ENCODE results near the gene PMM2. TPM values are rescaled to one million over a fixed set of nuclear protein-coding genes. Genes with fewer than 3 reads are reported as not detected.
A peak's percentile ranks its signal among the peaks of the same experiment; 100 is the strongest.
"Not testable (repeated sequence)": the region's sequence is repeated elsewhere in the genome, so short reads cannot be mapped to it uniquely, and the experiment has no call there.

Gene PMM2
- total RNA-seq, 1 experiment from 2014 or later = 36.5 TPM

DNA sequence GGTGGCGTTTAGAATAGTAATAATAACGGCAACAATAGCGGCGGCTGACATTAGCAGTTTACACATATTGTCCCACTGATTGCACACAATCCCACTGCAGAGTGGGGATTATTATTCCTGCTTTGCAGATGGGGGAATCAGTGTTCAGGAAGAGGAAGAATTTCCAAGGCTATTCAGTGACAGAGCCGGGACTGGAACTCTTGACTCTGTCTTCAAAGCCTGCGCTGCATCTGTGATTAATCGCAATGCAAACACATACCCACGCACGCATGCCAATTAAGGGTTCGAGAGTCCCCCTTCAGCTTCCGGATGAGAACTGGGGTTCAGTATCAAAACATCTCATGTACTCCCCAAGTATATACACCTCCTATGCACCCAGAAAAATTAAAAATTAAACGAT, 29.4 kb upstream of the PMM2 start:
- no peaks in the 10 kb centered on the region for H3K27me3 ChIP-seq (ENCODE audit: control insufficient read depth, insufficient read depth, low read length)
- no peak overlapping the region for H3K4me3 ChIP-seq (ENCODE audit: insufficient read depth, low read depth, low read length)
- no peaks in the 10 kb centered on the region for H3K36me3 ChIP-seq (replicated peaks; ENCODE audit: control insufficient read depth, insufficient read depth, low read length)
- no peak for DNase-seq

DNA sequence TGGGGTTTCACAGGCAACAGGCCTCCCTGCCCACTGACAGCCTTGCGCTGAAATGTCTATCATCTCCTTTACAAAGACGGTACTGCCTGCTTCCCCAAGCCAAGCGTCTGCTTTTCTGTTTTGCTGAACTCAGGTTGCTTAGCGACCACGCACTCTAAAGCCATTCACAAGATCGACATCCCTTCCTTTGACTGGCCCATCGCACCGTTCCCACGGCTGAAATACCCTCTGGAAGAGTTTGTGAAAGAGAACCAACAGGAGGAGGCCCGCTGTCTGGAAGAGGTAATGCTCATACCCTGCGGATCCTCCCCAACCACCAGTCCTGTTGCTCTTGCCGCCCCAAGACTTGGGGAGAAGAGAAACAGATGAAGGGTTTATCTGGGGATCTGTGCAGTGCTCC, 28.9 kb upstream of the PMM2 start:
- H3K27me3 ChIP-seq (ENCODE audit: control insufficient read depth, insufficient read depth, low read length) = no peaks in the 10 kb centered on the region
- no peaks in the 10 kb centered on the region for H3K36me3 ChIP-seq (replicated peaks; ENCODE audit: control insufficient read depth, insufficient read depth, low read length)
- no peak overlapping the region for H3K4me3 ChIP-seq (ENCODE audit: insufficient read depth, low read depth, low read length)
- peak; percentile 39 for DNase-seq

DNA sequence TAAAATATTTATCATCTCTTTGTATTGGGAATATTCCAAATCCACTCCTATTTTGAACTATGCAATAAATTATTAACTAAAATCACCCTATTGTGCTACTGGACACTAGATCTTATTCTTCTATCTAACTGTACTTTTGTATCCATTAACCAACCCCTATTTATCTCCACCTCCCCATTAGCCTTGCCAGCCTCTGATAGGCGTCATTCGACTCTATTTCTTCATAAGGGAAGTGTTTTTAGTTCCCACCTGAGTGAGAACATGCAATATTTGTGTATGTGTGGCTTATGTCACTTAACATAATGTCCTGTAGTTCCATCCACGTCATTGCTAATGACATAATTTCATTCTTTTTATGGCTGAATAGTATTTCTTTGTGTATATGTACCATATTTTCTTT, 24.1 kb upstream of the PMM2 start:
- H3K4me3 ChIP-seq (ENCODE audit: insufficient read depth, low read depth, low read length) = no peak overlapping the region
- DNase-seq = no peak
- no peaks in the 10 kb centered on the region for H3K36me3 ChIP-seq (replicated peaks; ENCODE audit: control insufficient read depth, insufficient read depth, low read length)
- H3K27me3 ChIP-seq (ENCODE audit: control insufficient read depth, insufficient read depth, low read length) = no peaks in the 10 kb centered on the region

DNA sequence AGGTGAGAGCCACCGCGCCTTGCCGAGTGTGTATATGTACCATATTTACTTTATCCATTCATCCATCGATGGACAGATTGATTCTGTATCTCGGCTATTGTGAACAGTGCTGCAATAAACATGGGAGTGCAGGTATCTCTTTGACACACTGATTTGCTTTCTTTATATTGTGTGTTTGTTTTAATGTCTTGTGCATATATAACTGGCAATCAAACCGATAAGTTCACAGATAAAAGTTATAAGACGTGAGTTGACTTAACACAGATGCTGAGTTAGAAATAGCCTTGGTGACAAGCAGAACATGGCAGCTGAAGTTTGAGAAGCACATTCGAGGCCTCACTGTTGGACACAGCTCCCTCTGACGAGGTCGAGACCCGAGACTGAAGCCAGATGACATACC, 23.4 kb upstream of the PMM2 start:
- H3K36me3 ChIP-seq (replicated peaks; ENCODE audit: control insufficient read depth, insufficient read depth, low read length) = no peaks in the 10 kb centered on the region
- DNase-seq = no peak
- no peak overlapping the region for H3K4me3 ChIP-seq (ENCODE audit: insufficient read depth, low read depth, low read length)
- H3K27me3 ChIP-seq (ENCODE audit: control insufficient read depth, insufficient read depth, low read length) = no peaks in the 10 kb centered on the region

DNA sequence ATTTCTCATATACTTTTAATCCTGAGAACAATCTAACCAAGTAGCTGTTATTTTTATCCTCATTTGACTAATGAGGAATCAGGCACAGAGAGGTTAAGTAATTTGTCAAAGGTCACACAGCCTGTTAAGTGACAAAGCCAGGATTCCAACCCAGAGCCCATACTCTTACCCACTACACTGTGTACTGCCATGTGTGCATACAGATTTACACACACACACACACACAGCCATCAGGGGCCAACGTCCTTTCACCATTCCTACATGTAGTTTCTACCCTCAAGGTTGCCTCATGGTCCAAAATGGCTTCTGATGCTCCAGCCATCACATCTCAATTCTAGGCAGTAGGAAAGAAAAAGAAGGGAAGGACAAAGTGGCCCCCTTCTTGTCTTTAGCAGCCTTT, 22.3 kb upstream of the PMM2 start:
- Histone ChIP-seq H3K27me3 (ENCODE audit: control insufficient read depth, insufficient read depth, low read length) (no peaks in the 10 kb centered on the region), H3K4me3 (ENCODE audit: insufficient read depth, low read depth, low read length) (no peak overlapping the region), H3K36me3 (replicated peaks; ENCODE audit: control insufficient read depth, insufficient read depth, low read length) (no peaks in the 10 kb centered on the region)
- DNase-seq = no peak

DNA sequence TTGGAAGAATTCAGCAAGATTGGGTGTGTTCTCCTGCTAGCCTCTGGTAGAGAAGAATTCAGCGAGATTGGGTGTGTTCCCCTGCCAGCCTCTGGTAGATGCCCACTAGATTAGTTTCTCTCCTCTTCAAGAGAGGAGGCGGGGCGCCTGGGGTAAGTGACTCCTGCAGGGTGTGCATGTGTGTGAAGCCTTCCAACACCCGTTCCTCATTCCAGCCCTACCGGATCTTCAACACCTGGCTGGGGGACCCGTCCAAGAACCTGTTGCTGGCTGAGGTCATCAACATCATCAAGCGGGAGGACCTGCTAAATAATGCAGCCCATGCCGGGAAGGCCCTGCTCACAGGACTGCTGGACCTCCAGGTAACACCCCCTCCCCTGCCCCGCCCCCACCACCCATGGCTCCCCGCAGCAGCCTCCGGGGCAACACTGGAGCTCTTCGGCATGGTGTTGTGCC, 21.5 kb upstream of the PMM2 start:
- no peaks in the 10 kb centered on the region for H3K27me3 ChIP-seq (ENCODE audit: control insufficient read depth, insufficient read depth, low read length)

DNA sequence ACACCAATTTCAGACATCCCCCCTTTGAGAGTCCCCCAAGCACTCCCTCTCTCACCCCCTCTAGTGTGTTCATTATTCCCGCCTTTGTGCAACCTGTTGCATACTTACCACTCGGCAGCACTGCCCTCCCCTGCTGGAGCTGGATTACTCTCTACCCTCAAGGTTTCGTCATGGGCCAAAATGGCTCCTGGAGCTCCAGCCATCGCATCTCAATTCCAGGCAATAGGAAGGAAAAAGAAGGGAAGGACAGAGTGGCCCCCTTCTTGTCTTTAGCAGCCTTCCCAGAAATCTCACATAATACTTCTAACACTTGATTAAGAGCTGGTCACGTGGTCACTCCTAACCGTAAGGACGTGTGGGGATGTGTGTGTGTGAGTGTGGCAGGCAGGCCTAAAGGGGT, 20.4 kb upstream of the PMM2 start:
- Histone ChIP-seq H3K27me3 (ENCODE audit: control insufficient read depth, insufficient read depth, low read length) (no peaks in the 10 kb centered on the region), H3K36me3 (replicated peaks; ENCODE audit: control insufficient read depth, insufficient read depth, low read length) (no peaks in the 10 kb centered on the region), H3K4me3 (ENCODE audit: insufficient read depth, low read depth, low read length) (no peak overlapping the region)
- no peak for DNase-seq

More for the DNA sequence above, 21.5 kb upstream of the PMM2 start:
- no peak overlapping the region for H3K4me3 ChIP-seq (ENCODE audit: insufficient read depth, low read depth, low read length)
- DNase-seq = peak; percentile 79
- no peaks in the 10 kb centered on the region for H3K36me3 ChIP-seq (replicated peaks; ENCODE audit: control insufficient read depth, insufficient read depth, low read length)

DNA sequence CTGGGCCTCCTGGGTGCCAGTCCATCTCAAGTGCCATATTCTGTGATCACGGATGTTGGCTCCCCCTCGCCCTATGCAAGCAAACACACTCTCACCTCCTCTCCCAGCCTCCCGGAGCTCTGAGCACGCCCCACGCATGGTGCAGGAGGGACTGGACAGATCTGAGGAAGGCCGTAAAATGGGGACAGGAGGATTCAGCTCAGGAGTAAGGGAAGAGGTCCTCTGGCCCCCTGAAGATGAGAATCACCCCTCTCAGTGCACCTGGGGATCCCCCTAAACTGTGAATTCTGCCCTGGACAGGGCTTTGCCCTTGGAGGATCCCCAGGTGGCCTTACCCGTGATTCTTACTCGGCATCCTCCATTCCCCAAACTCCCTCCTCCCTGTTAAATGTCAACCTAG, 15.8 kb upstream of the PMM2 start:
- Histone ChIP-seq H3K27me3 (ENCODE audit: control insufficient read depth, insufficient read depth, low read length) (no peaks in the 10 kb centered on the region), H3K4me3 (ENCODE audit: insufficient read depth, low read depth, low read length) (no peak overlapping the region), H3K36me3 (replicated peaks; ENCODE audit: control insufficient read depth, insufficient read depth, low read length) (no peaks in the 10 kb centered on the region)
- DNase-seq = no peak

DNA sequence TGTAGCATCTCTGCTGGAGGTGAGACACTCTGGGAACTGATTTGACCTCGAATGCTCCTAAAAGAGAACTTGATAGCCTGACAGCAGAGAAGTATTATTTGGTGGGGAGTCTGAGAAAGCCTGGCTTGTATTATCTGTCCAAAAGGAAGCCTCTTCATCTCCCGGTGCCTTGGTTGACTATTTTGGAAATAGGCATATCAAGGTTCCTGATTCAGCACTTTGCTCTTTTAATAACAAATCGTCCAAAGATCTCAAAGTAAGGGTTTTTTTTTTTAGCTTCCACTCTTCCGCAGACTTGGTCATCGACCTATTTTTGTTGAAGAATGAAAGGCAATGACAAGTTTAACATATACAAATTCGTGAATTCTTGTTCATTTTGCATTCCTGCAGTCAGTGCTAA, 15.0 kb upstream of the PMM2 start:
- H3K4me3 ChIP-seq (ENCODE audit: insufficient read depth, low read depth, low read length) = no peak overlapping the region
- H3K27me3 ChIP-seq (ENCODE audit: control insufficient read depth, insufficient read depth, low read length) = no peaks in the 10 kb centered on the region
- DNase-seq = no peak
- no peaks in the 10 kb centered on the region for H3K36me3 ChIP-seq (replicated peaks; ENCODE audit: control insufficient read depth, insufficient read depth, low read length)

DNA sequence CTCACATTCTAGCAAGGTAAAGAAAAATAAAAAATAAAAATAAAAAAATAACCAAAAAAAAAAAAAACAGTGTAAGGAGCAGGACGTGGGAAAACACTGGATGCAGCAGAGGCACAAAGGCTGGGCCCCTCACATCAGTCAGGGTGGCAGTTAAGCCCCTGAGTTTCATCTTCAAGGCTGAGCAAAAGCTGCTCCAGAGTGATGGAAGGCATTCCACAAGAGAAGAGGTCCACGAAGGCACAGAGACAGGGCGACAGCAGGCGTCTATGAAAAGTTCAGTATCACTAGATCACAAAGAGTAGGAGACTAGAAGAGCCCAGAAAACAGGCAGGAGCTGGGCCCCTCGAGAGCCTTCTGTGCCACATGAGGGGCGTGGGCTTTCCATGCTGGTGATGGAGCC, 12.2 kb upstream of the PMM2 start:
- Histone ChIP-seq H3K27me3 (ENCODE audit: control insufficient read depth, insufficient read depth, low read length) (no peaks in the 10 kb centered on the region), H3K36me3 (replicated peaks; ENCODE audit: control insufficient read depth, insufficient read depth, low read length) (no peaks in the 10 kb centered on the region), H3K4me3 (ENCODE audit: insufficient read depth, low read depth, low read length) (no peak overlapping the region)
- no peak for DNase-seq

DNA sequence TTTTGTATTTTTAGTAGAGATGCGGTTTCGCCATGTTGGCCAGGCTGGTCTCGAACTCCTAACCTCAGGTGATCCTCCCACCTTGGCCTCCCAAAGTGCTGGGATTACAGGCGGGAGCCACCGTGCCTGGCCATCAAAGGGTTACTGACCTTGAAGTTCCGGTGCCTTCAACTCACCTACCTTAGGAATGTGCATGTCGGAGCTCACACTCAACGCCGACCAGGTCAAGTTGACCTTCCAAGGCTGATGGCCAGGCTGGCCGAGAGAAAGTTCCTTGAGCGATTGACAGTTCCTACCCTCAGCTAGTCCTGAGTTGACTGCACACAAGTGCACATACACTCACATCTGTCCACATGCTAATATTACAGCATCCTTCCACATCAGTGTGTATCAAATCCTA, 11.3 kb upstream of the PMM2 start:
- not testable (repeated sequence) for H3K36me3 ChIP-seq (replicated peaks; ENCODE audit: control insufficient read depth, insufficient read depth, low read length); H3K27me3 ChIP-seq (ENCODE audit: control insufficient read depth, insufficient read depth, low read length); H3K4me3 ChIP-seq (ENCODE audit: insufficient read depth, low read depth, low read length); DNase-seq

DNA sequence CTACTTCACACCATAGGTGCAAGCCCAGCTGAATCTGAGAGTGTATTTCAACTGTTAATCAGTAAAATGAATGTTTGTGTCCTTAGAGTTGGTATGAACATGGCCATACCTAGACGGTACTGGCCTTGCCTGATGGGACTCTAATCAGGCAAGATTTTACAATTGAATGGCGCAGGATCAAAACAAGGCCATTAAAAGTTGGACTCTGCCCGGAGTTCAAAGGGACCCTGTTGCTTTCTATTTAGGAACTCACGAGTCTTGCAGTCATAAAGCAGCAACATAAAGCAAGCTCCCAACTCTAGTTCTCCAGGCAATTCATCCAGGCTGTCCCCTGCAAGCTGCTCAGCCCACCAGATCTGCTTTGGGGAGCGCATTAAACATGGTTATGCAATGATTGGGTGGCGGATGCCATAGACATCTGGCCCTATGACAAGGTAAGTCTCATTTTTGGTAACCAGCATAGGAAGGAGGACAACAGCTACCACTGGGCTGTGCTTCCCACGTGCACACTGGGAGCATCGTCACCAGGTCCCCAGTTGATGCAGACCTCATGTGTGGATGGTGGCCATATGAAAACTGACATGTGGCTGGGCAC, 9.0 kb upstream of the PMM2 start:
- H3K27me3 ChIP-seq (ENCODE audit: control insufficient read depth, insufficient read depth, low read length) = no peaks in the 10 kb centered on the region
- H3K36me3 ChIP-seq (replicated peaks; ENCODE audit: control insufficient read depth, insufficient read depth, low read length) = no peaks in the 10 kb centered on the region
- no peak overlapping the region for H3K4me3 ChIP-seq (ENCODE audit: insufficient read depth, low read depth, low read length)
- DNase-seq = no peak

DNA sequence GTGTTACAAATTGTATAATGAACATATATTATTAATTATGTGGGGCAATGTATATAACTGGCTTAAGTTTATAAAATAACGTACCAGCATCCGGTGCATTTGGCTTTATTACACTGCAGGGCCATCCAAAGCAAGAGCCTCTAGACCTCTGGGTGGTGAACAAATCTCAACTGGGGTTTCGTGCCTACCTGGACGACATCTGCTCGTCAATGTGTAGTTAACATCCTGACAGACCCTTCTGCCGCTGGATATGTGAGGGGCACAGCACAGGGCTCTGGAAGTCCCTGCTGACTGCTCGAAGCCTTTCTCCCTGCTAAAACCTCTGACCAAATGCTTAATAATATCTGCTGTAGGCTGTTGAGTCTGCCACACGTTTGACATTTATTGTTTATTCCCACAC, 2.5 kb upstream of the PMM2 start:
- no peak for DNase-seq

DNA sequence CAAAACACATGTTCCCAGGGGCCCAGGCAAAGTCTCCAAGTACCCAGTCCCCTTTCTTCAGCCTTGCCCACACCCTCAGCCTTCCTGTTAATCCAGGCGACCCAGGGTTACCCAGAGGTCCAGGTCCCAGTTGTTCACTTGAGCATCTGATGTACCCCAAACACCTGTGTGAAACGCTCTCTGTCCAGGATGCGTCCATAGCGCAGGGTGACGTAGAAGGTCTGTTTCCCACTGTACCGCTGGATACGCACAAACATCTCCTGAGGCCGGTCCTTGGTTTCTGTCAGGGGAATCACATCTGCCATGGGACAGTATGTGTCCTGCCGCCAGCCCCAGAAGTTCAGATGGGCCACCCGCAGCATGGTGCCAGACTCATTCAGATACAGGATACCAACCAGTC, 1.8 kb upstream of the PMM2 start:
- Histone ChIP-seq H3K4me3 (ENCODE audit: insufficient read depth, low read depth, low read length) (no peak overlapping the region), H3K27me3 (ENCODE audit: control insufficient read depth, insufficient read depth, low read length) (no peaks in the 10 kb centered on the region), H3K36me3 (replicated peaks; ENCODE audit: control insufficient read depth, insufficient read depth, low read length) (peaks cover 3% of the 10 kb centered on the region; the same call in 1 of the 2 replicates)
- DNase-seq = no peak

More for the DNA sequence above, 2.5 kb upstream of the PMM2 start:
- H3K4me3 ChIP-seq (ENCODE audit: insufficient read depth, low read depth, low read length) = no peak overlapping the region
- peaks cover 3% of the 10 kb centered on the region; the same call in 1 of the 2 replicates for H3K36me3 ChIP-seq (replicated peaks; ENCODE audit: control insufficient read depth, insufficient read depth, low read length)
- no peaks in the 10 kb centered on the region for H3K27me3 ChIP-seq (ENCODE audit: control insufficient read depth, insufficient read depth, low read length)

DNA sequence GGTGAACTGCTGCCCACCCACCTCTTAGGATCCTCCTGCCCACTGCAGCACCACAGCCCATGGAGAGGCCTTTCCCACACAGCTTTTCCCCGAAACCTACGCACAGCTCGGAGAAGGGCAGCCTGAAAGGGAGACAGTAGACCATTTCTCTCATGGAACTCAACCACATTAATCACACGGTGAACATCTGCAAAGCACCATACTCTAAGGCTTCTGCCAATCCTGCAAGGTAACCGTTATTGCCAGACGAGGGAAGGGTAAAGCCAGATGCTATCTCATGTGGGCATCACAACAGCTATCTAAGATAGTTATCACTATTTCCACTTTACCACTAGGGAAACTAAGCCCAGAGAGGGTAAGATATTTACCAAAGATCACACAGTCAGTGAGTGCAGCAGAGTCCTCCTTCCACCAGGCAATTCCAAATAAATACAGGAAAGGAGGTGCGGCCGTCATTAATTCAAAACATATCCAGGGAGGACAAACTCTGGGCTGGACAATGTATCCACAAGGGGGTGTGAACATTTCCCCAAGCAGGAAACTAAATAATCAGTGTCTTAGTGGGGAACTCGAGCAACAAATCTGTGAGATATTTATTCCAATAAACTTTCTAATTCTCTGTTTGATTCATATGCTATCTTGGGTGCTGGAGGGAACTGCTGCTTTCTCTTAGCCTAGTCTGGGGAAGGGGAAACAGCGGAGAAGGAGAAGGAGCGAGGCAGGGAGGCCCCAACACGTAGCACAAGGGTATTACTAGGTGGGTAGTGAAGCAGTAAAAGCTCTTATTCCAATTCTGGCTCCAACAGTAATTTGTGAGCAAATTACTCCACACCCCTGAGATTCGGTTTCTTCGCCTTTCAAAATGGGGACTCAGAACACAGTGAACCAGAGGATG, 923 bp upstream of the PMM2 start:
- H3K27me3 ChIP-seq (ENCODE audit: control insufficient read depth, insufficient read depth, low read length) = no peaks in the 10 kb centered on the region
- no peak for DNase-seq
- peak overlapping the region; percentile 92 for H3K4me3 ChIP-seq (ENCODE audit: insufficient read depth, low read depth, low read length)
- H3K36me3 ChIP-seq (replicated peaks; ENCODE audit: control insufficient read depth, insufficient read depth, low read length) = peaks cover 5% of the 10 kb centered on the region

Data from H7 (cell line).